GM21619 (cell line): ENCODE results near the gene FGF13.

Experiments used
- ATAC-seq: cut with Tn5 transposase; IDR thresholded peaks from one replicate; pipeline ENCODE4 v1.9.1; 2021; ENCODE audit not compliant: unreplicated experiment

Gene FGF13

DNA sequence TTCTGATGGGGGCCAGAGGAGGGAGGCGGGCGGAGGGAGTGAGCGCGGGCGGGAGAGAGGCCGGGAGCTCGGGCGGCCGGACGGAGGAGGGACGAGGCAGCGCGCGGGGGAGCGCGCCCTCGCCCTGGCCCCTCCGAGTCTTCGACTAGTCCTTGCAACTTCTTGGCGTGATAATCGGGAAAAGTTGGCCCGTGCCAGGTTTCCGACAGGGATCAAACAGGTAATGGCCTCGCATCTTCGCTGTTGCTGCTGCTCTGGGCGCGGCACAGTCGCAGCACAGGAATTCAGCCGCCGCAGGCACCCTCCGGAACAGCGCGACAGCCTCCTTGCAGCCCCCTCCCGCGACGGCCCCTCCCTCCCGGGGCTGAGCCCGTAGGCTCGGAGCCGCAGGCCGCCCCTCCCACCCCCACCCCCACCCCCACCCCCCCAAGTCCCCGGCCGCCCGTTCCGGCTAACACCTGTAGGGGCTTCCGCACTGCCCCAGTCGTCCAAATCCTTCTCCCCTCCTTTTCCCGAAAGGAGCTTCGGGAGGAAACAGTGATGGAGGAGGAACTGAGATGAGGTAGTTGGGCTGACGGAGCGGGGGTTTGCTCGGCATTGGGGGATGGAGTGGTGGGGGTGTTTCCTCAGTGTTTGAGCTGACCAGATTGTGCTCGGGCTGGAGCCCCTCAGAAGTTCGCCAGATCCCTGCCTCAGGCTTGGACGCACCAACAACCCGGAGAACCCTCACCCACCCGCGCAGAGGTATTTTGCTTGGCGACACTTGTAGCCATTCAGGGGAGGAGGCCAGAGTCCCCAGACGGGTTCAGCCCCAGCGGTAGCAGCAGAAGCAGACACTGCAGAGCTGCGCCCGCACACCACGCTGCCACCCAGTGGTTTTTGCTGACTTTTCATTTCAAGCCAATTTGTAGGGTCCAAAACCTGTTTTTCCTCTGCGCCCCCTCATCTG lies at the start of gene FGF13:
Gene FGF13, minus strand, starts transcription at position 319 of the 949 bp plus-strand sequence. CDS start 714 bp downstream, outside the sequence.
- no peak for ATAC-seq

- ATAC-seq, result no peak
Measured at GRCh38 chrX:138759217-138759943, 47.9 kb upstream of the FGF13 start.

GRCh38 chrX:138756234-138756633 lies 44.7 kb upstream of the FGF13 start:
- ATAC-seq, result no peak

DNA sequence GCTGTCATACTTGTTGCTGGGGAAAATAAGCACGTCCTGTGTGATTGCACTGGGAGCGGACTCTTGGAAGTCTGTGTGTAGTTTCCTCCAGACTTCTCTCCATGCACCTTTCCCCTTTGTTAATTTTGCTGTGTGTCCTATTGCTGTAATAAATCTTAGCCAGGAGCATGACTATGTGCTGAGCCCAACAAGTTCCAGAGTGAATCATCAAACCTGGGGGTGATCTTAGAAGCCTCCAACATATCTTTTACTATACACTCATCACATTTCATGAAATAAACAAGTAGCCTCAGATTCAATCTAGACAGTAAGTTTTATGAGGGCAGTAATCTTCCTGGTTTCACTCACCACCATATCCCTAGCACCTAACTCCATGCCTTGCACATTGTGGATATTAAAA lies 43.3 kb upstream of the FGF13 start:
- ATAC-seq, result no peak

- ATAC-seq, result no peak
Measured at GRCh38 chrX:138748480-138748879, 37.0 kb upstream of the FGF13 start.

GRCh38 chrX:138745196-138745595 lies 33.7 kb upstream of the FGF13 start:
- ATAC-seq, result no peak

DNA sequence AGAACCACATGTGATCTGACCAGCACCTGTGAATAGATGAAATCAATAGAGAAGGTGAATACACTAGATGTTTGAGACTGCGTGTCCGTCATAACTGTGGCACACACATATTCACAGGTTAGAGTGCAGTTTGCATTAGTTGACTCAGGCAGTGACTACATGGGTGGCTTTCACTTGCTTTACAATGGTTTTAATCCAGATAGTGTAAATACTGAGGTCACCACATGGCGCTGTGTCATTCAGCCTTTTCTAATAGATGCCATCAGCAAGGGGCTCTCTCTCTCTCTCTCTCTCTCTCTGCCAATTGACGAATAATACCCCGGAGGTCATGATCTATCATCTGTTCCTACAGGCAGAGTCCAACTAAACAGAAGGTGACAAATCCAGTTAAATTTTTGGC lies 30.7 kb upstream of the FGF13 start:
- ATAC-seq, result no peak

DNA sequence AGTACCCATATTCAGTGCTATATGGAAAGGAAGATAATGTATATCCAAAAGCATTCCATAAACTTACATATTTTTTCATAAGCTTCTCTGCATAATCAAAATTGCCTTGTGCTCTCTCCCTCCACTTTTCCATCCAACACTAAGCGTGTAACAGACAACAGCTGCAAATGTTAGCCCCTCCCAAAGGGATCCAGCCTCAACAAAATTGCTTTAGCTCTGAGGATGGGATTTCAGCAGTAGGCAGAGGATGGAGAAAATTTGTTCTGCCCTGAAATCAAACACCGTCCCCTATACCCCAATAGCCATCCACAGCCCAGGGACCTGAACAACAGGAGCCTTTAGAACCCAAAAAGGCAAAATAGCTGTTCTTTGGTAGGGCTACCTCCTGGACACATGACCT lies 28.8 kb upstream of the FGF13 start:
- ATAC-seq, result no peak

GRCh38 chrX:138723301-138723700 lies 11.8 kb upstream of the FGF13 start:
- ATAC-seq, result no peak

DNA sequence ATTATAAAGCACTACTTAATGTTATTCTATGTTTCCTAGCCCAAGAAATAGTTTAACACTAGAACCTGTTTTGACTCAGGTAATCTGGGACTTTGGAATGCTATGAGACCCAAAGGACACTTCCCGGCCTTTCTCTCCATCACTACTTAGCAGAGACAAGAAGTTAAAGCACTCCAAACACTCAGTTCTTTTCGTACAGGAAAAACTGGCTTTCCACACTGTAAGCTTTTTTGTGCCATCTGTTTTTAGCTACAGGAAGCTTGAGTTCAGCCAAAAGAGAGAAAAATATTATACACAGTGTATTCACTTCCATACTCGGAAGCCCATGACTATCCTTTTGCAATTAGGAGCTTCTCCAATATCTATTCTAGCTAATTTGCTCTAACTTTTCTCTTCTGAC lies 7.9 kb upstream of the FGF13 start:
- no peak for ATAC-seq

- no peak for ATAC-seq
Measured at GRCh38 chrX:138718941-138719340, 7.4 kb upstream of the FGF13 start.

DNA sequence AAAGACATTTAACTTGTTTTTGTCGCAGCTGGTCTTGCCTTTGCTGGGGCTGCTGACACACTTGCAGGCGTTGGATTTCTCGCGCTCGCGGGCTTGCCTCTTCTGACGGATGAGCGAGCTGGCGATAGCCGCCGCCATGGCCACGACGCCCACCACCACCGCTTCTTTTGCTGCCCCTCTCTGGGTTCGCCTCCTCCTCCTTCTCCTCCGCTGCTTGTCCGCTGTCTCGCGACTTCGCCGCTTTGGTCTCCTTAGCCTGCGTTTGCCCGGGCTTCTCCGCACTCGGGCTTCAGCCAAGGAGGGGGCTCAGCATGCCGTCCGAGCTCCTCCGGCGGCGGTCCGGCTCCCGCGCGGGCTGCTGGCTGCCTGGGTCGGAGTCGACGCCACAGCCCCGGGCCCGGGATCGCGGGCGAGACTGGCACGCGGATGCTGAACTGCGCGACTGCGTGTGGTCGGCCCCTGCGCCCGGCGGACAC lies 613 bp downstream of the FGF13 start:
- ATAC-seq, result no peak

GRCh38 chrX:138709886-138710791 lies 1.4 kb downstream of the FGF13 start:
- no peak for ATAC-seq

GRCh38 chrX:138708268-138708667 lies 3.2 kb downstream of the FGF13 start:
- ATAC-seq, result no peak

DNA sequence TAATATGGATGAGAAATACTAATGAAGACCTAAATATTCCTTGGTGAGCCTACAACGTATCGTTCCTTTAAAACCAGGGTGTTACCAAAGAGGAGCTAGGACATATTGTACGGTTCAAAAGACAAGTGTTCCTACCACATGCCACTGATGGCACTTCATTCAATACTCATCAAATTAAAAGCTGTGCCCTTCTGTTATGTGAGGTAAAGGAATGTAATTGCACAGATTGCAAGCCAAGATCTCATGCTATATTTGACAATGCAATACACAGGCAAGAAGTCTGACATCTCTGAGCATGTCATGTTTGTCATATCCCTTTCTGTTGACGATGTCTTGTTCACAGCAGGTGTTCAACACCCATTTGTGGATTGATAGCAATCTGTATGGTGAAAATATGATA lies 6.9 kb downstream of the FGF13 start:
- no peak for ATAC-seq

DNA sequence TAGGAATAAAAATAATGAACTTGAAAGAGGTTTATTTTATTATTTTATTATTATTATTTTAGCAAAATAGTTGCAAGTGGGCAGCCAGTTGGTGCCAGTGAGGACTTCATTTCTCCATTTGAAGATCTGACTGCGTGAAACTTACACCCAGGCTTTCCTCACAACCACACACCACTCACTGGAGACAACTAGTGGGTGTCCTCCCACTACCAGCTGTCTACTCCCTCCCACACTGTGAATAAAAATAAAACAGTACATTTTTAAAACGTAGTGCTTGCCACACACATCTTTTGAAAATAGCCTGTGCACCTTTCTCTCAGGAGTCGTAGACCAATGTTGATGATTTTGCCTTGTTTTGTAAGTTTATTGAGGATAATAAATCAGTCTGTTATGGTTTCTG lies 7.4 kb downstream of the FGF13 start:
- no peak for ATAC-seq

DNA sequence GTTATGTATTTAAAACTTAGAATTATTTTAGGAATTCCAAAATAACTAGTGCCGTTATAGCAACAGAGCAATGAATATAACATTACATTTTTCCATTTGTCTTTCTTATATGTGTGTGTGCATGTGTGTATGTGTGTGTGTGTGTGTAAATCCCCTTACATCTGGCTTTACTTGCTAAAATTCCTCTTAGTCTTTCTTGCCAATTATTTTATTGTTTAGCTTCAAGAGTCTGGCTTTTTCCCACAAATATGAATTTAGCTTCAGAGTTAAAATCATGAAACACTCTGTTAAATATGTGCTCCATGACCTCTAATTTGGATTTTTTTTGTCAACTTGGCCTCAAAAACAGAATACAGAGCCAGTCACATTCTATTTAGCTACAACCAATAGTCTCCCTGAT lies 18.9 kb downstream of the FGF13 start:
- no peak for ATAC-seq

DNA sequence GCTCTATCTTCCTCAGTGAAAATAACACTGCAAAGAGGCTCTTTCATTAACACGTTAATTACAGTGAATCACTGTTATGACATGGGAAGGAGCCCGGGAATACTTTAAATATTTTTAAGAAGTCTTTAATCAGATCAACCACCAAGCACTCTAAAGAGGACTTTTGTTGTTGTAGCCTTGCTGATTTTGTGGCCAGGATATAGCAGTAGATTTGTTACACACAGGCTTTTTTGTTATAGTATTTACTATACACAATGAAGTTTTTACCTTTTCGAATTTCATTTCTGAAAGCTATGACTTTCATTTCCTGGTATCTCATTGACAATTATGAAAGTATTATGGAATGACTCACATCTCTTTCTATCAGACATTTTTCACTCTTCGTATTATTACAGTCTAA lies 20.3 kb downstream of the FGF13 start:
- no peak for ATAC-seq

DNA sequence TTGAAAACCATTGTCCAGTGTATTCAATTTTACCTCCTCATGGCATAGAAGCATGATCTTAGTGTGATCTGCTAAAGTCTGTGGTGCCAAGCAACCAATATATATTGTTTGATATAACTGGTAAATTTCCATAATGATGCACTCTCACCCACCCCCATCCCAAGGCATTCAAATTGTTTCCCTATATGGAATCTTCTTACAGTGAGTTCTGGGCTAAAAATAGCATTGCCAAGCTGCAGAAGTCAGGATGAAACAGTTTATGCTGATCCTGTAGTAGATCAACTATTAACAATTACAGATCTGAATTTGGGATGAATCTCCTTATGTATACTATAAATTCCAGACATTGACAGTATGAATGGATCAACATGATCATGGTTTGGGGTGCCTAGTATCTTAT lies 20.9 kb downstream of the FGF13 start:
- no peak for ATAC-seq

DNA sequence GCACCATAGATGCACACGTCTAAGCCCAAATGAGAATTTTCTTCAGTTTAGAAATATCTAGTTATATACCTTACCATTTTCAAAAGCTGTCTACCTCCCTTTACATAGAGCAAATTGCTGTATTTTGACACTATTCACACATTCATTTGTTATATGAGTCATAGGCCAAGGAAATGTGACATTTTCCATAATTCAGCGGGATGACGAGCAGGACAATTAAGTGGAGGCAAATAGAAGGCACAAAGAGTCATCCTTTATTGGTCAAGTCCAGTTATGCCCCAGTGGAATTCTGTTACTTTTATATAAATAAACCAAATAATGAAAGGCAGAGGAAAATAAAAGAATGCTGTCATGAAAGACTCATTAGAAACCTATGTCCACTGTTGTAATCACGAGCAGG lies 27.9 kb downstream of the FGF13 start:
- no peak for ATAC-seq

- no peak for ATAC-seq
Measured at GRCh38 chrX:138669693-138670092, 41.8 kb downstream of the FGF13 start.
